Kidney tubule cell (primary cell): Measurements from ENCODE around the gene MINK1.

ENCODE experiments used
- DNase-seq: peaks from one replicate; pipeline ENCODE4 v3.0.0-alpha.2; 2018; ENCODE audit warnings: low spot score

Gene MINK1

DNA sequence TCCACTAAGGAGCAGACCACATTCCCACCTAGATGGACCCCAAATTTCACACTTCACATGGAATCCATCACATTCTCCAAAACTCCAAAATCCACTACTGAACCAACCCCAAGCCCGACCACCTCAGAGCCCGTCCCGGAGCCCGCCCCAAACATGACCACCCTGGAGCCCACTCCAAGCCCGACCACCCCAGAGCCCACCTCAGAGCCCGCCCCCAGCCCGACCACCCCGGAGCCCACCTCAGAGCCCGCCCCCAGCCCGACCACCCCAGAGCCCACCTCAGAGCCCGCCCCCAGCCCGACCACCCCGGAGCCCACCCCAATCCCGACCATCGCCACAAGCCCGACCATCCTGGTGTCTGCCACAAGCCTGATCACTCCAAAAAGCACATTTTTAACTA is 100.5 kb downstream of the MINK1 start:
- no peak for DNase-seq

DNA sequence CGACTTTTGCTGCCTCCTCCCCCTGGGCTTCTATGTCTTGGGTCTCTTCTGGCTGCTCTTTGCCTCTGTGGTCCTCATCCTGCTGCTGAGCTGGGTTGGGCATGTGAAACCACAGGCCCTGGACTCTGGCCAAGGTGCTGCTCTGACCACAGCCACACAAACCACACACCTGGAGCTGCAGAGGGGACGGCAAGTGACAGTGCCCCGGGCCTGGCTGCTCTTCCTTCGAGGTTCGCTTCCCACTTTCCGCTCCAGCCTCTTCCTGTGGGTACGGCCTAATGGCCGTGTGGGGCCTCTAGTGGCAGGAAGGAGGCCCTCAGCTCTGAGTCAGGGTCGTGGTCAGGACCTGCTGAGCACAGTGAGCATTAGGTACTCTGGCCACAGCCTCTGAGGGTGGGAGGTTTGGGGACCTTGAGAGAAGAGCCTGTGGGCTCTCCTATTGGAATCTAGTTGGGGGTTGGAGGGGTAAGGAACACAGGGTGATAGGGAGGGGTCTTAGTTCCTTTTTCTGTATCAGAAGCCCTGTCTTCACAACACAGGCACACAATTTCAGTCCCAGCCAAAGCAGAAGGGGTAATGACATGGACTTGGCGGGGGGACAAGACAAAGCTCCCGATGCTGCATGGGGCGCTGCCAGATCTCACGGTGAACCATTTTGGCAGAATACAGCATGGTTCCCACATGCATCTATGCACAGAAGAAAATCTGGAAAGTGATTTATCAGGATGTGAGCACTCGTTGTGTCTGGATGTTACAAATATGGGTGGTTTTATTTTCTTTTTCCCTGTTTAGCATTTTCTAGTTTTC is 101.2 kb downstream of the MINK1 start:
- peak; percentile 89 for DNase-seq

DNA sequence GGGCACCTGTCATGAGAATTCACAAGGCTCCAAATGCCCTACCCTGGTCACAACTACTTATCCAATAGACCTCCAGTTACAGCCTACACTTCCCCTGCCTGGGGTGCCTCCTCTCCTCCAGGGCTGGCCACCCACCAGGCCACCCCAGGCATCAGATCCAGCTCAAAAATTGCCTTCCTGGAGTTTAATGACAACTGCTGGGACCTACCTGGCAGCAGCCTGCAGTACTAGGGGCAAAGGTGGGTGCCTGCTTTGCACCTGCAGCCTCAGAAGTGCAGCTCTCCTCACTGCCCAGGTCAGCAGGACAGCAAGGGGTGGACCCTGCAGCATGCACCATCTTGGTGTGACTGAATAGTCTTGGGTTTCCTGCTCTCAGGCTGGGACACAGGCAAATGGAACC is 102.5 kb downstream of the MINK1 start:
- no peak for DNase-seq

DNA sequence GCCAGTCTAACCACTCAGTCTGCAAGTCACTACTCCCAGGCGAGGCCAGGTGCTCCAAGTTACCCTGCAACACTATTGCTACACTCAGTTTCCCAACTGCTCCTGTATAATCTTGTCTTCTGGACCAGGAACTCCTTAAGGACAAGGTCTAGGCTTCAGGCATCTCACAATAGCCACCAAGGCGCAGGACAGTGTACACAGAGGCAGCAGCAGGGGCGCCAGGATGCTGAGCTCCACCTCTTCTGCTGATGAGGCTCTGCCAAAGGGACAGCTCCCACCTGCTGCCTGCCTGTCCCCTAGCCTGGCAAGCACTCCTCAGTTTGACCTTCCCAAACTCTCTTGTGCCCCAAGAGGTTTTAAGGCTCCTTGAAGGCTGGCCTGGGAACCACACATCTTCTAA is 103.3 kb downstream of the MINK1 start:
- DNase-seq, result no peak

DNA sequence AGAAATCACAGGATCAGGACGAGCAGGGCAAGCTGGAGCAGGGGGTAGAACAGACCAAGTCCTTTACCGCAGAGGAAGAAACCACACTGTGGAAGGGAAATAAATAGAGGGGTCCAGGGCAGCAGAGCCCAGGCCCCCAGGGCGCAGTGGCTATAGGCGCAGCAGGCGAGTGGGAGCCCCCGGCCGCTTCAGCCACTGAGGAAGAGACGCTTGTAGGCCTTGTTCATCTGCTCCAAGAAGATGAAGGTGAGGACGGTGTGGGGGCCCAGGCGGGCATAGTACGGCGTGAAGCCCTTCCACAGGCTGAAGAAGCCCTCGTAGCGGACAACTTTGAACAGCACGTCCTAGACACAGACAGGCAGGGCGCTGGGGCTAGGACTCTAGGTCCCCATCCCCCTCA is 104.4 kb downstream of the MINK1 start:
- DNase-seq, result no peak

DNA sequence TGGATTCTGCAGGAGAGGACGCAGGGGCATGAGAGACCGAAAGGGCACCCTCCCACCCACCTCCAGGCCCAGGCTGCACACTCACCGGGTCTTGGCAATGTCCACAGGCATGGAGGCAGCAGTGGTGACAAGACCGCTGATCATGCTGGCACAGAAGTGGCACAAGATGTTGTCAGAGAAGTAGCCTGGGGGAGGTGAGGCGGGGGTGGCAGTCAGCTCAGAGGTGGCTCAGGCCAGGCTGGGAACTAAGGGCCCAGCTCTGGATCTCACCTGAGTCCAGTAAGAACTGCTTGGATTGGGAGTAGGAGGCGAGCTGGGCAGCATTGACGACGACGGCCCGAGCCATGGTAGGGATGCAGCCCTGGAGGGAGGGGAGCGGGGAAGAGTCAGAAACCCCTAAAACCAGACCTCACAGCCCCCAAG is 104.9 kb downstream of the MINK1 start:
- no peak for DNase-seq

DNA sequence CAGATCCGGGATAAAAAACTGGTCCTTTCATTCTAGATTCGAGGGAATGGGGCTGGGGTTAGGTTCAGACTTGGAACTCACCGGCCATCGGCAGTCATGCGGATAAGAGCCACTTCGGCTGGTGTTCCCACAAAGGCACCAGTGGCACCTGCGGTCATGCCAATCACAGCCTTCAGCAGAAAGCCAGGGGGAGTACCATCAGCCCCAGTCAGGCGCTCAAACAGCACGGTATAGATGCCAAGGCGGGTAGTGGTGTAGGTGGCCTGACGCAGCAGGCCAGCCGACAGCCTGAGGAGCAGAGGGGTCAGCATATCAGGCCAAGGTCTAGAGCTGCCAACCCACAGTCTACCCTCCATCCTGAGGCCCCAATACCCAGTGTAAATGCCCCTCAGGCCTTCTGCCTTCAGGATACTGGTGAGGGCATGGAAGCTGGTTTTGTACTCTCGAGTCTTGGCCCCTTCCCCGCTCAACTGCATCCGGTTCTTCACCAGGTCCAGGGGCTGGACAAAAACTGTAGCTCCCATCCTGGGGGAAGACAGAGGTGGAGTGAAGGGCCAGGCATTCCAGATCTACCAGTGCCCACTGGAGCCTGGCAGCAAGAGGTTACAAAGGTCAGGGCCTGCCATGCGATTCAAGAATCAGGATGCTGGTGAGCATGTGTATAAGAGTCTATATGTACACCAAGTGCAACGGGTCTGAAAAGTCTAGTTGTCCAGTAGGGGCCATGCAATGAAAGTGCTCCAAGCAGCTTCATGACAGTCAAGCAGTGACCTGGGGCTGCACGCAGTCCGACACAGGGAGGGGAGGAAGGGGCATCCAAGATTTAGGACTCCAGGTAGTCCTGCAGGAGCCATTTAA is 105.8 kb downstream of the MINK1 start:
- DNase-seq, result peak; percentile 26

DNA sequence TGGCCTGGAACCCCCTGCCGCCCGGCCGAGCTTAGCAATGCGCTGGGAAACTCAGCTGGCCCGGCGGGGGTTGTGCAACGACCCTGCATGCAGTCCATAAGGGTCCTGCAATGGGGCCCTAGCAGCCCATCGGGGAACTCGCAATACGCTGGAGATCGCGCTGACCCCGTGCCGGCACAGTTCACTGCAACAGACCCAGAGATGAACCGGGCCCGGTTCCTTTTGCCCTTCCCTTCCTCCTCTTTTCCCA is 106.3 kb downstream of the MINK1 start:
- no peak for DNase-seq

DNA sequence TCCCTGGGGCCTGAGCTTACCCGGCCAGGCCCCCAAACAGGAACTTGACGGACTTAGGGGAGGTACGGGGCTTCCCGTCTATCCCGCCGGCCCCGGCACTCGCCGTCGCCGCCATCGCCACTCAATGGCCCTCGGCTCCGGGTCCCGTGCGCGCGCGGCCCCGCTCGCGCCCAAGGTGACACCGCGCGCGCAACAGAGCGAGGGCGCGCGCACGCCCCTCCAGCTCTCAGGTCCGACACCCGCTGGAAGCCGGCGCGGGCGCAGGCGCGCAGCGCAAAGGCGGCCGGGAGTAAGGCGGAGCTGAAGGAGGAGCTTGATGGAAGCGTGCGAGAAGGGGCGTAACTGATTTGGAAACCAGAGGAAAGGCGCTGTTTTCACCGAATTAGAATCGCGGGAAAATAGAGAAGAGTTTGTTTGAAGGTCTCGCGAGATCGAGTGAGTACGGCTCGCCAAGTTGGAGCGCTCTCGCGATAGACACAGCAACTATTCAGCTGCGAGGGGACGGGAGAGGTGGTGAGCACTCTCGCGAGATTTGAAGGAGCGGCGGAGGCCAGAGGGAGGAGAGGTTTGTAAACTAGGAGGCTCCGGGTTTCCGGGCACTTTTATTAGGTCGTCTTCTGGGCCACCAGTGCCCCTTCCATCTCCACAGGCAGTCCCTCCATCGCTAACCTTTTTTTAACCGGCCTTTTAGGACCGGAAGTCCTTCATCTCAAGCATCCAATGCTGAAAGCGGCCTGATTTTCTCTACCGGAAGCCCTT is 106.8 kb downstream of the MINK1 start, which contains the start of the genes RNF167 and SLC25A11:
TSS of gene RNF167 (plus strand) at position 473 of the 759 bp plus-strand sequence. CDS start 642 bp downstream, outside the sequence.
TSS of gene SLC25A11 (minus strand) at position 251 of the 759 bp plus-strand sequence. CDS start at position 115, 136 bp downstream.
- DNase-seq, result peak; percentile 99

DNA sequence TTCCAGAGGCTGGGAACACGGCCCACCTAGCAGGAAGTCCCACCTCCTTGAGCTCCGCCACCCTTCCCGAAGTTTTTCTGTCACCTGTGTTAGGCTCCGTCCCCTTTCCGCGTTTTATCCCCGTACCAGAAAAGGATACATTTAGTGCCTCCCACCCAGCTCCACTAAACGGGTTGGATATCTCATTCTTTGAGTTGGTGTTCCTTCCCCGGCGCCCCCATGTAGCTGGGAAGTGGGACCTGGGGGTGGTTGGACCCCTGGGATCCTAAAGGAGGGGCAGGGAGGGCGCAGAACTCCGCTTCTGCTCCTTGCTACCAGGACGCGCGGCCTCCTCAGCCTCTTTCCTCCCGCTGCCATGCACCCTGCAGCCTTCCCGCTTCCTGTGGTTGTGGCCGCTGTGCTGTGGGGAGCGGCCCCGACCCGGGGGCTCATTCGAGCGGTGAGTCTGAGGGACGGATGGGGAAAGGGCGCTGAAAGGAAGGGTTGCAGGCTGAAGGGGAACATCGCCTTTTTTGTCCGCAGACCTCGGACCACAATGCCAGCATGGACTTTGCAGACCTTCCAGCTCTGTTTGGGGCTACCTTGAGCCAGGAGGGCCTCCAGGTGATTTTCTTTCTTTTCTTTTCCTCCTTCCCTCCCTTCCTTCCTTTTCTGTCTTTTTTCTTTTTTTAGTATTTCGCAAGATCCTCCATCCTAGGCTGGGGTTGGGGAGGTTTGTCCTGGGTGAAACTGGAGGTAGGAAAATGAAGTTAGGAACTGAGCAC is 107.6 kb downstream of the MINK1 start:
- peak; percentile 92 for DNase-seq

DNA sequence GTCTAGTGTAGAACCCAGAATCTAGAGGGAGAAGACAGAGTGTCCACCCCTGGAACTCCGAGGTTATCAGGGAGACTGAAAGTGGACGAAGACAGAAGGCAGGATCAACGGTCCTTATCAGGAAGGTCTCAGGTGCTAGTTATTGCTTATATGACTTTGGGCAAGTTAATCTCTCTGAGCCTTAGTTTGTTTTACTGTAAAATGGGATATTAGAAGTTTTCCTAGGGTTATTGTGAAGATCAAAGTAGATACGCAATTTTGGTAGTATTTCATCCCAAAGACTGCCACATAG is 108.1 kb downstream of the MINK1 start:
- DNase-seq, result no peak

DNA sequence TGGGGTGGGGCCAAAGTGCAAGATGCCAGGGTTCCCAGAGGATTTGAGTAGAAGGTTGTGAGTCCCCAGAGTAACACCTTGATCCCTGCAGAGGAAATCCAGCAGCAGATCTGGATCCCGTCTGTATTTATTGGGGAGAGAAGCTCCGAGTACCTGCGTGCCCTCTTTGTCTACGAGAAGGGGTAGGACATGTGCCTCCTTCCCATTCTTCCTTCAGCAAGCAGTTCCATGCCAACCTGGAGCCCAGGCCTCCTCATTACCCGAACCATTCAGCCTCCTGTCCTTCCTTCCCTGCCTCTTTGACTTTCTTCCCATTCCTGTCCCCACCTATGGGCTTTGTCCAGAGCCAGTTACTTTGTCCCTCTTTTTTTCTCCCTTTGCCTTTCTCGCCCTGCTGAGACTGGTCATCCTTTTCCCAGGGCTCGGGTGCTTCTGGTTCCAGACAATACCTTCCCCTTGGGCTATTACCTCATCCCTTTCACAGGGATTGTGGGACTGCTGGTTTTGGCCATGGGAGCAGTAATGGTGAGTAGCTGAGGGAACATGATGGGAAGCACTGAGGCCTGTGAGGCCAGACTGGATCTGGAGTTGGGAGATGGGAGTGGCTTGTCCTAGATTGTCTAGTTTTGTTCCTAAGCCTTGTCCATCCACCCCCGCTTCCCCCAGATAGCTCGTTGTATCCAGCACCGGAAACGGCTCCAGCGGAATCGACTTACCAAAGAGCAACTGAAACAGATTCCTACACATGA is 109.8 kb downstream of the MINK1 start:
- no peak for DNase-seq

DNA sequence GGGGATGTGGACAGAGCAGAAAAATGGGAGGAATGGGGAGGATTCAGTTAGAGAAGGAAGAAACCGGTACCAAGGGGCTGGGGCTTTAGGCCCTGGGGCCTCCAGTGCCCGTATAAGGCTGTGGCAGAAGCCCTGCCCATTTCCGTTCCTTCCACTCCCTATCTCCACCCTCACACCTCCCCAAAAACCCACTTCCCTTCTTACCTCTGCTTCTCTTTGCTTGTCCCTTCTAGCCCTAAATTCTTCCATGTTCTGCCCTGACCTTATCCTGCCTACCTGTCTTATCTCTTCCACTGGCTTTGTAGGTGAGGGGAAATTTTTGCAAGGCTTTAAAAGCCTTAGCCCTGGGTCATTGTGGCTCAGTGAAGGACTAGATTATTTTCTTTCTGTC is 111.0 kb downstream of the MINK1 start:
- no peak for DNase-seq

DNA sequence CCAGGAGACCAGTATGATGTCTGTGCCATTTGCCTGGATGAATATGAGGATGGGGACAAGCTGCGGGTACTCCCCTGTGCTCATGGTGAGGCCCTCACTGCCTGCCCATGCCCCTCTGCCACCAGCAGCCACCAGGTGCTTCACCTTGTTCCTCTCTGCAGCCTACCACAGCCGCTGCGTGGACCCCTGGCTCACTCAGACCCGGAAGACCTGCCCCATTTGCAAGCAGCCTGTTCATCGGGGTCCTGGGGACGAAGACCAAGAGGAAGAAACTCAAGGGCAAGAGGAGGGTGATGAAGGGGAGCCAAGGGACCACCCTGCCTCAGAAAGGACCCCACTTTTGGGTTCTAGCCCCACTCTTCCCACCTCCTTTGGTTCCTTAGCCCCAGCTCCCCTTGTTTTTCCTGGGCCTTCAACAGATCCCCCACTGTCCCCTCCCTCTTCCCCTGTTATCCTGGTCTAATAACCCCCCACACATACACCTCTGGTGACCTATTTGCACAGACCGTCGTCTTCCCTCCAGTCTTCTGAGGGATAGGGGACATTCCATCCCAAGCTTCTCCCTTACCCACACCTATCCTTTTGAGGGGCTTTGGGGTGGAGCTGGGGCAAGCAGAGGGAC is 111.5 kb downstream of the MINK1 start:
- DNase-seq, result peak; percentile 26

DNA sequence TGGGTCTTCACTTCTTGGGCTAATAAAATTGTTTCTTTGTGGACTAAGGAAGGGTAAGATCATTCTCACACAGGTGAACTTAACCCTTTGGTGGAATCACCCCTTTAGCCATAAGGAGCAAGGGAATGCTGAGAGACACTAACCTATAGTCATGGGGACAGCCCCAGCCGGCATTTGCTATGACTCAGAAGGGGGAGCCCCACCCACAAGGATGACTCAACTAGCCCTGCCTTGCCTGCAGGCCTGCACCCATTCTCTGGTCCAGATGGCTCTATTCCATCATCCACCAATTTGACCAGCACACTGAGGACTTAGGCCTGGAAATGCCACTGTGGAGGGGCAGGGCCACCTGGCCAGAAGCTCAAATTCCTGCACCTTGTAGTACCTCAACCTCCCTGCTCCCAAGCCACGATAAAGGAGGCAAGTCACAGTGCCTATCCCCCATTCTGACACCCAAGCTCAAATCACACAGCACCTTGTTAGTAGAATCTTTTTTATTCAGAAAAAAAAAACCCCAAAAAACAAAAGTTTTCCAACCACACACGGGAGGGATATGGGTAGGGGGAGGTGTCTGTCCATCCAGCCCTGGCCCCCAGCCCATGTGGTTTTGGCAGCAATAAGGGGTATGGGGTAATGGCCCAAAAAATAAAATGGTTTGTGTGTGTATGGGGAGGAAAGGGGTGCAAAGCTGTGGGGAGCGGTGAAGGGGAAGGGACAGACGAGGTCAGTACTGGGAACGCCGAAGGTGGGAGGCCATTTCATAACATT is 112.2 kb downstream of the MINK1 start:
- peak; percentile 95 for DNase-seq

DNA sequence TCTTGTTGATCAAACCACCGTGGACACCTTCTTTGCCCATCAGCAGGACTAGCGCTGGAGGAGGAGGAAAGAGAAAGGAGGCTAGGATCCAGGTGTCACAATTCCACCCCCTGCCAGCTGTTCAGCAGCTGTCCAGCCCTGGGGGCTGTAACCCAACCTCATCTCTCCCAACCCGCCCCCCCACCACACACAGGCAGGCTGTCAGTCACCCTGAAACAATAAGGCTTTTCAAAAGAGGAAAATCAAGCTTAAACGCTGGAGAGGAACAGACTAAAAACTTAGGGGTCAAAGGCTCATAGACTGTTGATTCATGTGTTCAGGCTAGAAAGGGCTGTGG is 112.8 kb downstream of the MINK1 start:
- DNase-seq, result no peak

DNA sequence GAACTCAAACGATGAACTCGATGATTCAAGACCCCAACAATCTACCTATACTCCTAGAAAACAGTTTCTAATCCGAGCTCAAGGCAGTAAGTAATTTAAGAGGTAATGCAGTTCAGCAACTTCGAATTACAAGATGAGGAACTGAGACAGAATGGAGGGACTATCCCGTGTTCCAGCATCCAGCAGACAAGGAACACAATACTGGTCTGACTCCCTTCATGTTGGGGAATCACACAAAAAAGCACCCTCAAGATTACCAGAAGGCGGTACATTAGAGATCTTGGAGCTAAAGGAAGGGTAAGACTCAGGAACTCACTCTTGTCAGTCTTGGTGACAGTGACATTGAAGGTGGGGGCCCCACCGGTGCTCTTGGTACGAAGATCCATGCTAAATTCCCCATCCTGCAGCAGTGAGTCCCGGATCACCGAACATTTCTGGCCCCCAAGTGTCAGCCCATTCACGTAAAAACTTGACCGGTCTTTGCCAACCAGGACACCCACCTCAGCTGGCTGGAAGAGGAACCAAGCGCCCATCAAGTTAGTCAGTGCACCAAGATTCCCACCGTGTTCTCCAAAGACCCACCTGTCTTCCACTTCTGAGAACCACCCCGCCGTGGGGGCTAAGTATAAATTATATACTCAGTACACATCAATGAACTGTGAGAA is 113.3 kb downstream of the MINK1 start:
- no peak for DNase-seq

DNA sequence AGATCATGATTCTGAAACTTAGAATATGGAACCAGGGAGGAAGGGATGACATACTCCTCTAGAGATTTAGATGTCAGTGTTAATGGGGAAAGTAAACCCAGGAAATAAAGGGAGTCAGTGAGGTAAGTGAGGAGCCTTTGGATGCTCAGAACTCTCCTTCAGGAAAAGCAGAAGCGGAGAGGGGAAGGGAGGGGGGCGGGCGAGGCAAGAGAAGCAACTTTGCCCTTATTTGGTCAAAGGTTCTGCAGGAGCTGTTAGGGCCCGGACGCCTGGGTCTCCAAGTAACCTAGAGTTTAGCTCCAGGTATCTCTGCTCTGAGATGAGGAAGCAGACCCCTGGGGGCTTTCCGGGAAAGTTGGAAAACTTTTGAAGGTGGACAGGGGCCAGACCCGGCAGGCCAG is 113.9 kb downstream of the MINK1 start:
- no peak for DNase-seq
